Endodermal cell (in vitro differentiated cells): ENCODE measurements around the gene TBRG1. TPM values are rescaled to one million over a fixed set of nuclear protein-coding genes. Genes with fewer than 3 reads are reported as not detected.

ENCODE experiments used
- DNase-seq: peaks from one replicate; pipeline ENCODE4 v3.0.0-alpha.2; 2017
- H3K27ac ChIP-seq: 2 replicates; pipeline ENCODE4 v1.5.1; 2013; ENCODE audit warnings: mild to moderate bottlenecking, low read depth, low read length, moderate library complexity
- H3K27me3 ChIP-seq: 2 replicates; pipeline ENCODE4 v1.6.1; 2013; ENCODE audit warnings: mild to moderate bottlenecking, low read length, moderate library complexity; ENCODE audit not compliant: insufficient read depth, control insufficient read depth, poor library complexity, severe bottlenecking
- H3K36me3 ChIP-seq: 2 replicates; pipeline ENCODE4 v1.7.0; 2013; ENCODE audit warnings: mild to moderate bottlenecking, low read length, moderate library complexity; ENCODE audit not compliant: control insufficient read depth, insufficient read depth
- H3K4me1 ChIP-seq: one replicate; pipeline ENCODE4 v1.7.0; 2013; ENCODE audit warnings: low read length; ENCODE audit not compliant: control insufficient read depth, insufficient read depth
- H3K4me3 ChIP-seq: 2 replicates; pipeline ENCODE4 v1.5.1; 2013; ENCODE audit warnings: mild to moderate bottlenecking, low read length, moderate library complexity
- H3K9ac ChIP-seq: 2 replicates; pipeline ENCODE4 v1.6.1; 2013; ENCODE audit warnings: mild to moderate bottlenecking, low read length, moderate library complexity; ENCODE audit not compliant: poor library complexity, severe bottlenecking; ENCODE audit errors: extremely low read depth
- H3K9me3 ChIP-seq: 2 replicates; pipeline ENCODE4 v1.6.1; 2013; ENCODE audit warnings: mild to moderate bottlenecking, low read length, moderate library complexity; ENCODE audit not compliant: control insufficient read depth
- H3K27ac Mint-ChIP-seq: 2 replicates; pipeline ENCODE4 v1.8.0; 2020; ENCODE audit warnings: mixed read lengths
- H3K27me3 Mint-ChIP-seq: 2 replicates; pipeline ENCODE4 v1.8.0; 2021; ENCODE audit warnings: mild to moderate bottlenecking, mixed read lengths; ENCODE audit not compliant: insufficient read depth
- H3K36me3 Mint-ChIP-seq: 2 replicates; pipeline ENCODE4 v1.8.0; 2020; ENCODE audit warnings: low read depth, mixed read lengths
- H3K4me1 Mint-ChIP-seq: 2 replicates; pipeline ENCODE4 v1.8.0; 2020; ENCODE audit warnings: mixed read lengths
- H3K4me3 Mint-ChIP-seq: 2 replicates; pipeline ENCODE4 v1.8.0; 2020; ENCODE audit warnings: mild to moderate bottlenecking, moderate library complexity, mixed read lengths
- H3K9me3 Mint-ChIP-seq: 2 replicates; pipeline ENCODE4 v1.8.0; 2020; ENCODE audit warnings: mild to moderate bottlenecking, mixed read lengths
- CTCF ChIP-seq: fragments of 200-600 bp; sonication (generic); conservative IDR thresholded peaks from 2 replicates; pipeline ENCODE4 v1.5.0; 2021; ENCODE audit warnings: antibody characterized with exemption, mild to moderate bottlenecking
- WGBS, 2 experiments: methylation state at CpG; one replicate each; pipeline versions ENCODE4 v1.1.5 to v1.1.7; 2013; ENCODE audit warnings: missing lambda C conversion rate in 2 of 2, mixed read lengths in 1 of 2; ENCODE audit not compliant: insufficient coverage in 1 of 2, insufficient read length in 1 of 2; 5-methylcytosine and 5-hydroxymethylcytosine counted together
- total RNA-seq, 2 donors: library from RNA; stranded (reverse); fragmentation: NEBNext Ultra II Directional in 1 of 2; extraction: Animal tissue kit (Norgen Biotek cat#: 25700) in 1 of 2; gene quantifications; 2 replicates in 1 of 2; 3 replicates in 1 of 2; pipeline ENCODE4 v1.2.1, GENCODE V29; 2021

TBRG1 gene
- total RNA-seq, 2 donors from 2014 or later, result 30.9 to 31.3 TPM

- Mint-ChIP-seq H3K36me3 (peaks cover 39% of the 10 kb centered on the region), H3K27ac (no peak overlapping the region), H3K4me3 (no peak overlapping the region), H3K9me3 (peaks cover 3% of the 10 kb centered on the region), H3K27me3 (no peaks in the 10 kb centered on the region), H3K4me1 (peaks cover 3% of the 10 kb centered on the region)
- Histone ChIP-seq H3K9ac (no peak overlapping the region), H3K4me1 (no peaks in the 10 kb centered on the region), H3K4me3 (no peak overlapping the region), H3K9me3 (peaks cover 5% of the 10 kb centered on the region), H3K27ac (no peak overlapping the region), H3K36me3 (peaks cover 35% of the 10 kb centered on the region), H3K27me3 (no peaks in the 10 kb centered on the region)
- TF ChIP-seq CTCF, result no peak
- DNase-seq, result no peak
- WGBS, 2 experiments, result 90 to 95% methylated on average over 2 to 3 of the region's 3 CpGs
Measured at GRCh38 chr11:124638500-124638899, 15.8 kb downstream of the TBRG1 start.

- Mint-ChIP-seq H3K9me3 (peaks cover 3% of the 10 kb centered on the region), H3K27me3 (no peaks in the 10 kb centered on the region), H3K4me3 (no peak overlapping the region), H3K36me3 (peaks cover 34% of the 10 kb centered on the region), H3K4me1 (peaks cover 3% of the 10 kb centered on the region), H3K27ac (no peak overlapping the region)
- H3K9ac ChIP-seq, result no peak overlapping the region
- H3K4me1 ChIP-seq, result no peaks in the 10 kb centered on the region
- no peak overlapping the region for H3K4me3 ChIP-seq
- no peak for DNase-seq
- 85 to 95% methylated on average over 1 of the region's 1 CpG for WGBS, 2 experiments
- TF ChIP-seq CTCF, result no peak
- H3K27ac ChIP-seq, result no peak overlapping the region
- peaks cover 28% of the 10 kb centered on the region for H3K36me3 ChIP-seq
- H3K9me3 ChIP-seq, result peaks cover 5% of the 10 kb centered on the region
- H3K27me3 ChIP-seq, result no peaks in the 10 kb centered on the region
Measured at GRCh38 chr11:124639186-124639585, 16.5 kb downstream of the TBRG1 start.

- H3K36me3 Mint-ChIP-seq, result peaks cover 26% of the 10 kb centered on the region
- peaks cover 5% of the 10 kb centered on the region for H3K9me3 ChIP-seq
- DNase-seq, result peak; percentile 78
- H3K27me3 ChIP-seq, result no peaks in the 10 kb centered on the region
- H3K4me1 Mint-ChIP-seq, result peaks cover 8% of the 10 kb centered on the region
- WGBS, 2 experiments, result 85 to 90% methylated on average over 3 to 5 of the region's 5 CpGs
- H3K9me3 Mint-ChIP-seq, result peaks cover 3% of the 10 kb centered on the region
- H3K27ac ChIP-seq, result no peak overlapping the region
- peak; percentile 52 for TF ChIP-seq CTCF
- no peaks in the 10 kb centered on the region for H3K27me3 Mint-ChIP-seq
- H3K4me3 Mint-ChIP-seq, result no peak overlapping the region
- peaks cover 19% of the 10 kb centered on the region for H3K36me3 ChIP-seq
- no peak overlapping the region for H3K27ac Mint-ChIP-seq
- H3K9ac ChIP-seq, result no peak overlapping the region
- H3K4me3 ChIP-seq, result no peak overlapping the region
- H3K4me1 ChIP-seq, result no peaks in the 10 kb centered on the region
Measured at GRCh38 chr11:124640666-124641065, 18.0 kb downstream of the TBRG1 start.
